Left renal cortex interstitium (tissue), 4 donors: ENCODE data around the gene NSMCE1. TPM values are rescaled to one million over a fixed set of nuclear protein-coding genes. Genes with fewer than 3 reads are reported as not detected.
A peak's percentile ranks its signal among the peaks of the same experiment; 100 is the strongest.
"Not testable (repeated sequence)": the region's sequence is repeated elsewhere in the genome, so short reads cannot be mapped to it uniquely, and the experiment has no call there.

ENCODE experiments used
- DNase-seq, 4 donors: peaks; one replicate each; pipeline ENCODE4 v3.0.0-alpha.2; 2013; ENCODE audit warnings: low read depth in 4 of 4, low spot score in 2 of 4, missing footprints in 1 of 4
- polyA plus RNA-seq, 4 donors: library from polyadenylated mRNA; unstranded; fragments of 120-200 nt; gene quantifications; one replicate each; pipeline ENCODE4 v1.2.1, GENCODE V29; 2013; ENCODE audit not compliant: insufficient read length in 4 of 4

Gene NSMCE1
- polyA plus RNA-seq, 4 donors = 71.7 to 91.5 (median 81.5) TPM

DNA sequence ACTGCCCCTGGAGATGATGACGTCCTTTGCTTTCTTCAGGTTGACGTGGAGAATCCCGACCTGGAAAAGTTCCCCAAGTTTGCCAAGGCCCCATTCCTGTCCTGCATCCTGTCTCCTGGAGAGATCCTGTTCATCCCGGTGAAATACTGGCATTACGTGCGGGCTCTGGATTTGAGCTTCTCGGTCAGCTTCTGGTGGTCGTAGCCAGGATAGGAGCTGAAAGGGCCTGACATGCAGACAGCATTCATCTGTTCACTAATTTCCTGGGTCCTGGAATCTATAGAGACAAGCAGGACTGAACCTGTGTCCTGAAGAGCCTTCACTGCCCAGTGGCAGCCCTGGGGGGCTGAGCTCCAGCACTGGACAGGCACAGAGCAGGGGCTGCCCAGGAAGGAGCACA, 48.0 kb downstream of the NSMCE1 start:
- DNase-seq = no peak

DNA sequence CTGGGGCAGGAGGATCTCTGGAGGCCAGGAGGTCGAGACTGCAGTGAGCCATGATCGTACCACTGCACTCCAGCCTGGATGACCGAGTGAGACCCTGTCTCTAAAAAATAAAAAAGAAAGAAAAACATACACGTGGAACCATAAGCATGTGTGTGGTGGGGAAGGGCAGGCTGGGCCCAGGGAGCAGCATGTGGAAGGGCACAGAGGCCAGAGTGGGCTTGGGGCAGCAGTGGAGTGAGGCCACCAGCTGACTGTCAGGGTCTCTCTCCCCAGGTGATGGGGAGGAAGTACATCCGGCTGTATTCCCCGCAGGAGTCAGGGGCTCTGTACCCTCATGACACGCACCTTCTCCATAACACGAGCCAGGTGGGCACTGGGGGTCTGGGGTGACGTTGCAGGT, 48.5 kb downstream of the NSMCE1 start:
- DNase-seq = no peak

DNA sequence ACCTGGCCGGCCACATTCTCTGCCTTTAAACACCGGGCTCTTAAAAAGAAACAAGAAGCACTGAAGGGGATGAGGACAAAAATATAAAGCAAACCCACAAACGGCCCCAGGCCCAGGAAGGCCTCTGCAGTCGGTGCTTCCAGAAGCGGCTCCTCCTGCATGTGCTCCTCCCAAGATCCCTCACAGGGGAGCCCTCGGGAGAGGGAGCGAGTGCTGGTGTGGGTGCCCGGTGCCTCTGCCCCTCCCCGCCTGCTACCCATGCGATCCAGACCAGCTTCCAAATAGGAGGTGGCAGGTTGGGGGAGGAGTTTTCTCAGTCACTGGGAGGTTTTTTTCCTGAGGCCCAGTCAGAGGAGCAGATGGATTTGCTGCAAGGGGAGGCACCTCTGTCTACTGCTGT, 49.4 kb downstream of the NSMCE1 start:
- no peak for DNase-seq

DNA sequence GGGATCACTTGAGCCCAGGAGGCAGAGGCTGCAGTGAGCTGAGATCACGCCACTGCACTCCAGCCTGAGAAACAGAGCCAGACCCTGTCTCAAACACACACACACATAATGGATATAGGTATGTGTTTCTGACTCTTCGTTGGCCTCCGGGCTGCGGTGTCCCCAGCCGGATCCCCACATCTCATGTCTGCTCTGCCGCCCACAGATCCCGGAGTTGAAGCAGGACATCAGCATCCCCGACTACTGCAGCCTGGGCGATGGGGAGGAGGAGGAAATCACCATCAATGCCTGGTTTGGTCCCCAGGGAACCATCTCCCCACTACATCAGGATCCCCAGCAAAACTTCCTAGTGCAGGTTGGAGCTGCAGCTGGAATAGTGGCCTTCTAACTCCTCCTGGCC, 49.8 kb downstream of the NSMCE1 start:
- no peak for DNase-seq

DNA sequence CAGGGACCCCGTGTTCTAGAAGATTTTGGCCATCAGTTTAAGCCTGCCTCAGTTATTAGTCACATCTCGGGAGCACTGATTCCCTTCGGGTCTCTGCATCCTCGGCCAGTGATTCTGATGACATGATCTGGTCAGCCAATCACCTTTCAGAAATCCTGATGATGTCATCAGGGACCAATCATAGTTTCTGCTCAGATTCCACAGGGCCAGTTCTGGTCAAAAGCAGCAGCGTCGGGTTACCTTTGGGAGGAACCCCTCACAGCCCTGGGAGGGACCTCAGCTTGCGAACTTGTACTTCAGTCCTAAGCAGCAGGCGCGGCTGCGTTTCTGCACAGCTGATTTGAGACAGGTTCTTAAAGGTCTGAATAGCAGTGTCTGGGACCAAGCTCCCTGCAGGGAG, 51.3 kb downstream of the NSMCE1 start:
- DNase-seq = peak in 3 of 4 donors; percentile 46 to 62 (median 59)

DNA sequence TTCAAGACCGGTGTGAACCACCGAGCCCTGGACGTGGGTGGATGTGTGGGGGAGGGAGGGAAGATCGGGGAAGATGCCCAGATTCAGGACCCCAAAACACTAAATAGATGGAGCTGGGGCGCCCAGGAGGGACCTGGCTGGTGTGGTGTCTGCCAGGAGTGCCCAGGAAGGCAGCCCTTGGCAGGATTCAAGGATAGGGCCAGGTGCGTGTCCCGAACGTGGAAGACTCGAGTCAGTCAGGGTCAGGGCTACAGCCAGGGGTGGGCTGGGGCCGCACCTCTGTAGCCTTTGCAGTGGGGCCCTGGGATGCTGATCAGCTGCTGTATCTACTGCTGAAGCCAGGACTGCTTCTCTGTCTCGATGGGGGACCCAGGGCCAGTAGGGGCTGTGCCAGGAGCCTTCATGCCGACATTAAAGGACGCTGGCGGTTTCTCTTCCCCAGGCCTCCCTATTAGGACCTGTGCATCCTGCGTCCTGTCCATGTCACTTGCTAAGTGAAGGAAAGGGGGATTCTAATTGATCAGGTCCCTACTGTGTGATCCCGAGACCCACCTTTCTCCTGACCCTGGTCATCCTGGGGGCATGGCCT, 52.2 kb downstream of the NSMCE1 start:
- no peak for DNase-seq

DNA sequence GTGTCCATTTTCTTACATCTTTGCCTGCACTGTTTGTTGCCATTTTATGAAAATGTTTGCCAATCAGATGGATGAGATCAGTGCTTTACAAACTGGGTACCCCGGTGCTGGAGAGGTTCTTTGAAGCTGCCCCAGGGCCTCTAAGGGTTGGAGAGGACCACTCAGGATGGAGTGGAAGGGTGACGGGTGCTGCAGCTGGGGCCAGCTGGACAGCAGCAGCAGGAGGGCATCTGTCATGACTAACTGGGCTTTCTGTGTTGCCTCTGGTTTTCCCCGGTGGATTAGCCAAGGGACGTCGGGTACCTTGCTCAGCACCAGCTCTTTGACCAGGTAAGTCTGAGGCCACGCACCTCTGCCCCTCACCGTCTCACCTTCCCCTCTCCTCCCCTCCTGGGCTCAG, 52.9 kb downstream of the NSMCE1 start:
- DNase-seq = no peak

DNA sequence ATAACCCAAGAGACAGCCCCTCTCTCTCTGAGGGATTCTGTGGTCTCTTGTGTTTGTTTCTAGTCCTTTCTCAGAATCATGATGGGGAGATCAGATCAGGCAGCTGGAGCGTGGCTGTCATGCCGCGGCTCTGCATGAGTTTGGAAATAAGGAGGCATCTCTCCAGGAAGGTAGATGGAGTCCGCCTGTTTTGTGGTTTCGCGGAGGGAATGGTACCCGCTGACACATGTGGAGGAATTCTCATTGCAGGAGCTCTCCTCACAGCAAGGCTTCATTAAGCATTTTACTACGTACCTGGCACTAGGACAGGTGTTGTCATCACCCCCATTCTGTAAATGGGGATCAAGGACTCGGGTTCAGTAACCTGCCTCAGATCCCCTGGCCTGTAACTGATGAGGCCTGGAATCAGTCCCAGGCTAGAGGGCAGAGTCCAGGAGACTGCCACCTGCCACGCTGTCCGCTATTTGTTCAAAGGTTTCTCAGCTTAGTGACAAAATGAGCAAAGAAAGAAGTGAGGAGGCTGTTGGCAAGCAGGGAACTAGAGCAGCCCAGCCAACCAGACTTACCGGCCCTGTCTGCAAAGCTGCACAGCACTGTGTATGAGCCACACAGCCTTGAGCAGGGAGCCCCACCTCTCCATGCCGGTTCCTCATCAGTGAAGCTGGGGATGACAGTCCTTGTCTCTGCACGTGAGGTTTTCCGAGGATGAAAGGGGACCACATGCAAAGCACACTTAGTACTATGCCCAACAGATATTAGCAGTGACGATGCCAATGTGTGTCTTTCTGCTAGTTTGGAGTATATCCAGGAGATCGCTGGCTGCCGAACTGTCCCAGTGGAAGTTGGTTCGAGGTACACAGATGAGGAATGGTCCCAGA, 54.2 kb downstream of the NSMCE1 start:
- DNase-seq = no peak

DNA sequence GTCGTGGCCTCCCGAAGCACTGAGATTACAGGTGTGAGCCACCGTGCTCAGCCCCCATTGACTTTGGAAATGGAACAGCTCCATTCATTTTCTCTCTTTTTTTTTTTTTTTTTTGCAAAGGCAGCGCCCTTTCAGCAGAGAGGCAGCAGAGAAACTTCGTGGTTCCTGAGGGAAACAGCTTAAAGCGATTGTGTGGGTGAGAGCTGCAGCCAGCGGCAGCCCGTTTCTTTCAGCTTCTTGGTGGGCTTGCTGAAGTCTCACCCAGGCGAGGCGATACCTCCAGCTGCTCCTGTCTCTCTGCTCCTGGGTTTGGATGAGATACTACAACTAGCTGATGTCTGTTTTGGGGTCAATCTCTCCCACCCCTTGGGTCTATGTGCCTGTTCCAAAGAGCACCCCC, 57.5 kb downstream of the NSMCE1 start:
- DNase-seq = no peak

DNA sequence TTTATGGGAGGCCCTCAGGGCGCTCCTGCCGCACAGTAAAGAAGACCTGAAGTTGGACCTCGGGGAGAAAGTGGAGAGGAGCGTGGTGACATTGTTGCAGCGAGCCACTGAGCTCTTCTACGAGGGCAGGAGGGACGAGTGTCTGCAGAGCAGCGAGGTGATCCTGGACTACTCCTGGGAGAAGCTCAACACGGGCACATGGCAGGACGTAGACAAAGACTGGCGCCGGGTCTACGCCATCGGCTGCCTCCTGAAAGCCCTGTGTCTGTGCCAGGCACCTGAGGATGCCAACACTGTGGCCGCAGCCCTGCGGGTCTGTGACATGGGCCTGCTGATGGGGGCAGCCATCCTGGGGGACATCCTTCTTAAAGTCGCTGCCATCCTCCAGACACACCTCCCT, 58.4 kb downstream of the NSMCE1 start:
- DNase-seq = no peak

DNA sequence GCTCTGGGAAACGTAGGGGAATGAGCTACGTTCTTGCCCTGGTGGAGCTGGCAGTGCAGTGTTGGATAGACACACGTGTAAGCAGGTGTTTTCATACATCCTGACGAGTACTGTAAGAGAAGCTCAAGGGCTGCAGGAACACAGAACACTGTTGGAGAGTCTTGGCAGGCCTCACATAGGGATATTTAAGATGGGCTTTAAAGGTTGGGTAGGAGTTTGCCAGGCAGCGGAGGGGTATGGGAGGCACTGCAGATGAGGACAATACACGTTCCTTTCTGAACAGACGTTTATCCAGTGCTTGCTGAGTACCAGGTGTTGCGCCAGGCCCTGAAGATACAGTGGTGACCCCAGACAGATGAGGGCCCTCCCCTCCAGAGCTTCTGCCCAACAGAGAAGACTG, 59.0 kb downstream of the NSMCE1 start:
- DNase-seq = no peak

DNA sequence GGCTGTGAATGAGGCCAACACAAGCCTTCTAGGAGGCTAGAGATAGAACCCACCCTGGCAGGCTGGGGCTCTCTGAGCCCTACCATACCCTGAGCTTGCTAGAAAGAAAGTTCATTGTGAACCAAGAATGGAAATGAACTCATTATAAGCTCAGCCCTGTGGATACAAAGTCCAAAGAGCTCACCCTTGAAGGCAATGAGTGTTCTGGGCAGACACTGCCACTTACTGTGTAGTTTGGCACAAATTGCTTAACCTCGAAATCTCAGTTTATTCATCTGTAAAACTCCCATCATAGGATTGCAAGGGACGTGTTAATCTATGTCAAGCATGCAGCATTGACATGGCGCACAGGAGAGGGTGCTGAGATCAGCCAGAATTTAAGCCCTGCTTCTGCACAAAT, 59.8 kb downstream of the NSMCE1 start:
- no peak for DNase-seq

DNA sequence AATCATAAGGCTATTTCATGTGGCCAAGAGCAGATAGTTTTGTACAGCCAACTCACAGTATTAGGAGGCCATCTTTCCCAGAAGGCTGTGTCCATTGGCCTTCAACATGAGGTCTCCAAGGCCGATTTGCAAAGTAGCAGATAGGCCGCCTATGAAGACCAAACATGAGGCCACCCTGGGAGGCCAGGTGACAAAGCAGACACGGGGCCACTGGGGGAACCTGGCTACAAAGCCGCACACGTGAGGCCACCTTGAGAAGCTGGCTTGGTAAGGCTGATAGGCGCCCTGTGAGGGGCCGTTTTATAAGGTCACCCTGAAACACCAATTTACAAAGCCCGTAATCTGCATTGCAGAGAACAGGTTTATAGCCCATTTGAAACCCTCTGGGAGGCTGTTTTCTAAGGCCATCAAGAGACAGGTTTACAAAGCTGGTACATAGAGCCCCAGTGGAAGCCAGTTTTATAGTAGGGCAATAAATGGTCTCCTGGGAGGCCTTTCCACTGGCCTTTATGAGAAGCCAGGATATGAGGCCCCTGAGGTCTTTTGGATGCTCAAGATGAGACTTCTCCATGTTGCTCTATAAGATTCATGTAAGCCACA, 60.4 kb downstream of the NSMCE1 start:
- no peak for DNase-seq

DNA sequence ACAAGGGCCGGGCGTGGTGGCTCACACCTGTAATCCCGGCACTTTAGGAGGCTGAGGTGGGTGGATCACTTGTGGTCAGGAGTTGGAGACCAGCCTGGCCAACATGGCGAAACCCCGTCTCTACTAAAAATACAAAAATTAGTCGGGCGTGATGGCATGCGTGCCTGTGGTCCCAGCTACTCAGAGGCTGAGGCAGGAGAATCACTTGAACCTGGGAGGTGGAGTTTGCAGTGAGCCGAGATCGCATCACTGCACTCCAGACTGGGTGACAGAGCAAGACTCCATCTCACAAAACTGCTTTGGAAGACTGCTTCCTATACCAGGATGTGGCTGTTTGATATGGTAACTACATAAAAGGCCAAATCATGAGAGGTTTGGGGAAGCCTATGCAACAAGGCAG, 61.5 kb downstream of the NSMCE1 start:
- not testable (repeated sequence) for DNase-seq

DNA sequence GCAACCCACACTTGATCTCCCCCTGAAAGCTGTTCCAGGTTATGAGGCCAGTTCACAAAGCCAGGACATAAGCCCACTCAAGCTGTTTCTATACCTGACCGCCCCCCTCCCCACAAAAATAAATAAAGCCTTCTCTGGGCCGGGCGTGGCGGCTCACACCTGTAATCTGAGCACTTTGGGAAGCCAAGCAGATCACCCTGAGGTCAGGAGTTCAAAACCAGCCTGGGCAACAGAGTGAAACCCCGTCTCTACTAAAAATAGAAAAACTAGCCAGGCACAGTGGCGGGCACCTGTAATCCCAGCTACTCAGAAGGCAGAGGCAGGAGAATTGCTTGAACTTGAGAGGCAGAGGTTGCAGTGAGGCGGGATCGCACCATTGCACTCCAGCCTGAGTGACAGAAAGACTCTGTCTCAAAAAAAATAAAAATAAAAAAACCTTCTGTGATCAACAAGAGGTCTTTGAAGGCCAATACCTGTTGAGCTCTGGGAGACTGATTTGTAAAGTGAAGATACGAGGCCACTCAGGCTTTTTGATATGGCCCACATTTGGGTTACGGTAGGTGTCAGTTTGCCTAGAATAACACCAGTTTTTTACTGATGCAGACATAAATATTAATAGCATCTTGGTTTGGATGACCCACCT, 63.0 kb downstream of the NSMCE1 start:
- no peak for DNase-seq

DNA sequence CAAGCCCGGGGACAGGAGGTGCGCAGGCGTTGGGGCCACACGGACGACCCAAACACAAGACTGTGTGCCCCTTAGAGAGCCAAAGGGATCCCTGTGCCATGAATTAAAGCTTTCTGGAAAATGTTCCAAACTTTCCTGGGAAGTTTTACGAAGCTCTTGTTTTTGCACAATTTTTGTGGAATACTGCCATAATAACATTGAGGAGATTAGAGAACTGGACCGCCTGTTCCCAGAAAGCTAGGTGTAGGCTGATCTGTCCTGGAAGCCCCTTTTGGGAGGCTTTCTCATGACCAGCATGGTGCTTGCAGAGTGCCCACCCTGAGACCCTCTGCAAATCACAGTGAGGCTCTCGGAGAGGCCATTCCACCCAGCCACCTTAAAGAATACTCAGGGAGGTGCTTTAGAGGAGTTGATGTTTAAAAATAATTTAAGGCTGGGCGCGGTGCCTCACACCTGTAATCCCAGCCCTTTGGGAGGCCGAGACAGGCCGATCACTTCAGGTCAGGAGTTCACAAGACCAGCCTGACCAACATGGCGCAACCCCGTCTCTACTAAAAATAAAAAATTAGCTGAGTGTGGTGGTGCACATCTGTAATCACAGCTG, 64.2 kb downstream of the NSMCE1 start:
- DNase-seq = no peak

DNA sequence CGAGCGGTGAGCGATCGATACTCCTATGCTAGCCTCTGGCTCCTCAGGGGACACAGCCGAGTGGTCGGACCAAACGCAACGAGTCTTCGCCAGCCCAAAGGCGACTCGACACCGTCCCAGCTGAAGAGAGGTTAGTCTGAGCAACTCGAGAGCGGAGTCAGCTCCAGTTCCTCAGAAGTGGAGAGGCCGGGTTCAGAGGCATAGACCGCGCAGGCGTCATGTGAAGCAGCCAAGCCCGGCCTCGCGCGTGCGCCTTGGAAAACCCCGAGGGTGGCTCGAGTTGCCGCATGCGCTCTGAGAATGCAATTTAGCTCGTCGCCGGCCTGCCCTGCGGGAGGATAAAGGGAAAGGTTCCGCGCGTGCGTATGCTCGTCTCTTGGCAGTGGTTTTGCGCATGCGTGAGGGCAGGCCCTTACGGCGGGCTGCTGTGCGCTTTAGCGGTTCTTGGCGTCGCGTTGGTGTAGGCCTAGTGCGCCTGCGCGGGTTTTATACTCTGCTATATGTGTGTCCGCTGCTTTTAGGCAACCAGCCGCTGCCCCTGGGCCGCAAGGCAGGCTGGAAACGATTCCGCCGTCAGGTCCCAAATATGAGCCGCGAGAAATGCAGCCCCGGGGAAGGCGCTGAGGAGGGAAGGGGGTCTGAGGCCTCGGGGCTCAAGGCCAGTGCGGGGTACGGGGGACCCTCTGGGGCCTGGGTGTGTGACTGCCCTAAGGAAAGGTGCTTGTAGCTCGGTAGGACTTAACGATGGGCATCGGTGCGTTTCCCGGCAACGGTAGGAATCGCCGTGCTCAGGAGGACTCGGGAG, 64.9 kb downstream of the NSMCE1 start, which contains the start of gene KDM8:
Gene KDM8, plus strand, starts transcription at position 20 of the 805 bp plus-strand sequence. CDS start 6,598 bp downstream, outside the sequence.
- peak; percentile 99 for DNase-seq

DNA sequence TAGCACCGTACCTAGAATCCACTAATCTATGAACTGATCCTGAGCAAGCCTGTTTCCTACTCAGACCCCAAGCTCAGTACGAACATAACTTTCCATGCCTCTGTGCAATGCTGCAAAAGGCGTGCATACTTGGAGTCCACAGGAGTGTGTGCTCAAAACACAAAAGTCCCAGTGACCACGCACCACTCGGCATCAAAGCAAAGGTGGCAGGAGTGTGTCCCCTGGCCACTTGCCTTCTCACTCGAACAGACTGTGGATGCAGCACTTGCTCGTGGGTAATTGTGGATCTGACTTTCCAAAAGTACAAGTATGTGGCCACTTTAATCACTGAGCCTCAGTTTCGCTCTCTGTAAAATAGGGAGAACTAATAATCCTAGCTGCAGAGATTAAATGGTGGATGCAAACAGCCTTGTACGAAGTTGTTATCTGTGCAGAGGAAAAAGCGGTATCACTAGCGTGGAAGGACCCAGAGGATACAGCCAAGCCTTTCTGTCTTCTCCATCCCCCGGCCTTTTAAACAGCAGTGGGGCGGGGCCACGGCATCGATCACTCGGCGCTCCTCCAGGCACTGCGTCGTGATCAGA, 65.6 kb downstream of the NSMCE1 start:
- DNase-seq = no peak

DNA sequence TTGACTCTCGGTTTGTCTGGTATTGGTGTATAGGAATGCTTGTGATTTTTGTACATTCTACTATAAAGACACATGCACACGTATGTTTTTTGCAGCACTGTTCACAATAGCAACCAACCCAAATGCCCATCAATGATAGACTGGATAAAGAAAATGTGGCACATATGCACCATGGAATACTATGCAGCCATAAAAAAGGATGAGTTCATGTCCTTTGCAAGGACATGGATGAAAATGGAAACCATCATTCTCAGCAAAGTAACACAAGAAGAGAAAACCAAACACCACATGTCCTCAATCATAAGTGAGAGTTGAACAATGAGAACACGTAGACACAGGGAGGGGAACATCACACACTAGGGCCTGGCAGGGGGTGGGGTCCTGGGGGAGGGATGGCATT, 67.7 kb downstream of the NSMCE1 start:
- not testable (repeated sequence) for DNase-seq

DNA sequence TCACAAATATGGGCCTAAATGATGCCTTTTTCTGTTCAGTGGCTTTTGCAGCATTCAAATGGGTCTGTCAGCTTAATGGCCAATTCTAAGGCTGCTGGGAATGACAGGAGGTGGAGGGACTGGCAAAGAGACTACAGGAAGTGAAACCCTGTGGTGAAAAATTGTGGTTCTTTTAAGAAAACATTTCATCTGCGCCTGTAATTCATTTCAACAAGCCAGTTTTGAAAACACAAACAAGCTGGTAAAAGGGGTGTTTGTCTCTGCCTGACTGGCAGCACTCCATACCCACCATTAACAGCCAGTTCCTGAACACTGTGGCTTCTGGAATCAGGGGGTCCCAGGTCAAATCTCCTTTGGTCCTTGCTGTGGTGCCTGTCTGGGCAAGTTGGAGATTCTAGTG, 68.8 kb downstream of the NSMCE1 start:
- no peak for DNase-seq
